K562 (cell line): Measurements from ENCODE around the gene E2F1. TPM values are rescaled to one million over a fixed set of nuclear protein-coding genes. Genes with fewer than 3 reads are reported as not detected.

ENCODE experiments used
- ATF4 ChIP-seq: fragments of 450-650 bp; formaldehyde crosslinking; IDR thresholded peaks from 2 replicates; pipeline ENCODE4 v1.4.0; 2022; ENCODE audit warnings: mild to moderate bottlenecking, moderate library complexity
- CREM ChIP-seq: IDR thresholded peaks from 2 replicates; pipeline ENCODE4 v1.6.1; 2014; ENCODE audit warnings: antibody characterized with exemption, low read depth
- GMEB1 ChIP-seq: fragments of 250-450 bp; sonication (Bioruptor Pico); IDR thresholded peaks from 2 replicates; pipeline ENCODE4 v1.4.0; 2020; ENCODE audit warnings: mild to moderate bottlenecking
- NCOA1 ChIP-seq: fragments of 450-650 bp; IDR thresholded peaks from 2 replicates; pipeline ENCODE4 v1.6.1; 2016; ENCODE audit warnings: low read depth
- SRSF1 ChIP-seq: fragments of 200-400 bp; formaldehyde crosslinking; IDR thresholded peaks from 2 replicates; pipeline ENCODE4 v1.6.1; 2017; ENCODE audit warnings: mild to moderate bottlenecking, low read depth, low read length, moderate library complexity
- ZNF324 ChIP-seq: fragments of 250-450 bp; sonication (Bioruptor Pico); IDR thresholded peaks from 2 replicates; pipeline ENCODE4 v1.4.0; 2020; ENCODE audit warnings: mild to moderate bottlenecking
- ZNF518B ChIP-seq: fragments of 250-450 bp; sonication (Bioruptor Pico); IDR thresholded peaks from 2 replicates; pipeline ENCODE4 v1.5.0; 2021; ENCODE audit warnings: mild to moderate bottlenecking, moderate library complexity
- polyA plus RNA-seq, 8 experiments: library from polyadenylated mRNA; depleted of rRNA in 4 of 8; stranded (reverse) in 5 of 8; unstranded in 3 of 8; fragments of >200 nt; fragmentation: Nextera tagmentation in 2 of 8; fragmentation: Illumina TruSeq in 1 of 8; extraction: Ambion mirVana in 2 of 8; extraction: Trizol in 1 of 8; gene quantifications; 2 replicates each; pipeline versions ENCODE4 v1.2.1 to v1.2.3, GENCODE V29; 2011 to 2014; ENCODE audit warnings: inconsistent platforms in 1 of 8, missing spikeins in 1 of 8
- total RNA-seq, 7 experiments: library from RNA; depleted of rRNA in 6 of 7; stranded (reverse); fragments of >200 nt in 6 of 7; fragmentation: Illumina TruSeq in 2 of 7; extraction: Trizol in 2 of 7; gene quantifications; 2 replicates each; pipeline versions ENCODE4 v1.2.1 to v1.2.3, GENCODE V29; 2011 to 2021; ENCODE audit warnings: low replicate concordance in 1 of 7
- TF ChIP-seq, protein P1 (sequence below): sonication (generic); formaldehyde crosslinking; IDR thresholded peaks from 2 replicates; pipeline ENCODE4 v1.8.0; 2022; ENCODE audit warnings: mild to moderate bottlenecking, low read depth, missing genetic modification reagents
- TF ChIP-seq, protein P2 (sequence below): fragments of 250-450 bp; sonication (Bioruptor Pico); IDR thresholded peaks from 2 replicates; pipeline ENCODE4 v1.8.0; 2022; ENCODE audit warnings: inconsistent platforms, mild to moderate bottlenecking, moderate library complexity, borderline replicate concordance
- TF ChIP-seq, protein P3 (sequence below), 2 experiments: IDR thresholded peaks in 1 of 2; conservative IDR thresholded peaks in 1 of 2; 2 replicates each; pipeline ENCODE4 v1.6.1; 2016; ENCODE audit warnings: low read depth in 2 of 2, mild to moderate bottlenecking in 1 of 2, missing compliant biosample characterization in 1 of 2, missing genetic modification characterization in 1 of 2, moderate library complexity in 1 of 2

E2F1 gene
- total and polyA plus RNA-seq, 9 of the 15 experiments (the other 6 are each of a cell fraction or from before 2014, with no cell fraction given) = 0.14 to 30.6 (median 13.1) TPM

DNA sequence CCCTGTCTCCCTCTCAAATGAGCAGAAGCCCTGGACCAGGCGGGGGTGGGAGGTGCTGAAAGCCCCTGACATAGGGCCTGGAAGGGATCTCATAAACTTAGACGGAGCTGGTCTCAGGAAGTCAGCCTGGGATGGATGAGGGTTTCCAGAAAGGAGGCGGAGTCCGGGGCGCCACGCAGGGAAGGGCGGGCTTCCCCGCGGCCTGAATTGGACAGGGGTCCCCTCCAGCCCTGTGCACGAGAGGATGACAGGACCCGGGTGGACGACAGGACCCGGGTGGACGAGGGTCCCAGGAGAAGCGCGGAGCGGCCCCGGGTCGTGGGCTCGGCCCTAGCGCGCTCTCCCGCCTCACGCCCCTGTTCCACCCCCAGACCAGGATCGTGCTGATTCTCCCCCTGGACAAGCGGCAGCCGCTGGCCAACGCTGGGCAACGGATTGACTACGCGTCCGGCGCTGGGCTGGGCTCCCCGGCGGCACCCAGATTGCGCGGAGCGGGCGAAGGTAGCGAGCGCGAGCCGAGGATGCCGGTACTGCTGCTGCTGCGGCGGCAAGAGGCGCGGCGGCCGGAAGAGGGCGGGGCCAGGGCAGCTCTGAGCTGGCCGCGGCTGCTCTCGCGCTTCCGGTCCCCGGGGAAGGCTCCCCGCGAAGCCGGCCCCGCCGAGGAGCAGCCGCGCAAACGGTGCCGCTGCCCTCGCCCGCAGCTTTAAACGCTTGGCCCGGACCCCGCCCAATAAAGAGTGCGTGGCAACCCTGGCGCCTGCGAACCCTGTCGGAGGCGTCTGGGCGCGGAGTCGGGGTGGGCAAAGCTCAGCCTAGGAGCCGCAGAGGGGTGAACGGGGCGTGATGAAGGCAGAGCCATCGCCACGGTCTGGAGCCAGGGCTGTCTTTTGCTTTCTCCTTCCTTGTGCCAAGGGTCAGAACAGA, 22.8 kb downstream of the E2F1 start (continued):
- TF ChIP-seq ZNF518B (no peak), ATF4 (0 out of 2 replicates have a peak, but pooled peaks have one; percentile 61), NCOA1 (peak; percentile 73; the same call in 1 of the 2 replicates), ZNF324 (CRISPR knock-in tag) (0 out of 2 replicates have a peak, but pooled peaks have one; percentile 36), SRSF1 (0 out of 2 replicates have a peak, but pooled peaks have one; percentile 32), CREM (peak; percentile 56; the same call in 1 of the 2 replicates), GMEB1 (CRISPR knock-in tag) (0 out of 2 replicates have a peak, but pooled peaks have one; percentile 22)
- TF ChIP-seq, protein P1, sequence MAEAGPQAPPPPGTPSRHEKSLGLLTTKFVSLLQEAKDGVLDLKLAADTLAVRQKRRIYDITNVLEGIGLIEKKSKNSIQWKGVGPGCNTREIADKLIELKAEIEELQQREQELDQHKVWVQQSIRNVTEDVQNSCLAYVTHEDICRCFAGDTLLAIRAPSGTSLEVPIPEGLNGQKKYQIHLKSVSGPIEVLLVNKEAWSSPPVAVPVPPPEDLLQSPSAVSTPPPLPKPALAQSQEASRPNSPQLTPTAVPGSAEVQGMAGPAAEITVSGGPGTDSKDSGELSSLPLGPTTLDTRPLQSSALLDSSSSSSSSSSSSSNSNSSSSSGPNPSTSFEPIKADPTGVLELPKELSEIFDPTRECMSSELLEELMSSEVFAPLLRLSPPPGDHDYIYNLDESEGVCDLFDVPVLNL (CRISPR knock-in tag) = no peak
- TF ChIP-seq, protein P2, sequence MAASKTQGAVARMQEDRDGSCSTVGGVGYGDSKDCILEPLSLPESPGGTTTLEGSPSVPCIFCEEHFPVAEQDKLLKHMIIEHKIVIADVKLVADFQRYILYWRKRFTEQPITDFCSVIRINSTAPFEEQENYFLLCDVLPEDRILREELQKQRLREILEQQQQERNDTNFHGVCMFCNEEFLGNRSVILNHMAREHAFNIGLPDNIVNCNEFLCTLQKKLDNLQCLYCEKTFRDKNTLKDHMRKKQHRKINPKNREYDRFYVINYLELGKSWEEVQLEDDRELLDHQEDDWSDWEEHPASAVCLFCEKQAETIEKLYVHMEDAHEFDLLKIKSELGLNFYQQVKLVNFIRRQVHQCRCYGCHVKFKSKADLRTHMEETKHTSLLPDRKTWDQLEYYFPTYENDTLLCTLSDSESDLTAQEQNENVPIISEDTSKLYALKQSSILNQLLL (CRISPR knock-in tag) = no peak
- TF ChIP-seq, protein P3, sequence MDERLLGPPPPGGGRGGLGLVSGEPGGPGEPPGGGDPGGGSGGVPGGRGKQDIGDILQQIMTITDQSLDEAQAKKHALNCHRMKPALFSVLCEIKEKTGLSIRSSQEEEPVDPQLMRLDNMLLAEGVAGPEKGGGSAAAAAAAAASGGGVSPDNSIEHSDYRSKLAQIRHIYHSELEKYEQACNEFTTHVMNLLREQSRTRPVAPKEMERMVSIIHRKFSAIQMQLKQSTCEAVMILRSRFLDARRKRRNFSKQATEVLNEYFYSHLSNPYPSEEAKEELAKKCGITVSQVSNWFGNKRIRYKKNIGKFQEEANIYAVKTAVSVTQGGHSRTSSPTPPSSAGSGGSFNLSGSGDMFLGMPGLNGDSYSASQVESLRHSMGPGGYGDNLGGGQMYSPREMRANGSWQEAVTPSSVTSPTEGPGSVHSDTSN (CRISPR knock-in tag; IDR thresholded peaks at IDR 0.05; ENCODE audit: low read depth) = no peak
- TF ChIP-seq, protein P3 (tag; conservative IDR thresholded peaks at IDR 0.05; ENCODE audit: low read depth) = no peak
